GM21717 (cell line): ENCODE results near the gene LAMA2.

ENCODE experiments used
- ATAC-seq: cut with Tn5 transposase; IDR thresholded peaks from one replicate; pipeline ENCODE4 v1.9.1; 2021; ENCODE audit warnings: mild to moderate bottlenecking, moderate library complexity; ENCODE audit not compliant: unreplicated experiment

LAMA2 gene

GRCh38 chr6:129544892-129545612 is 662.1 kb downstream of the LAMA2 start:
- no peak for ATAC-seq

GRCh38 chr6:129546702-129547101 is 663.8 kb downstream of the LAMA2 start:
- ATAC-seq = no peak

- no peak for ATAC-seq
These were observed 668.5 kb downstream of the LAMA2 start for GRCh38 chr6:129551486-129551885.

- ATAC-seq = no peak
These were observed 669.5 kb downstream of the LAMA2 start for GRCh38 chr6:129552413-129552812.

GRCh38 chr6:129555206-129555832 is 672.4 kb downstream of the LAMA2 start:
- no peak for ATAC-seq

- no peak for ATAC-seq
These were observed 675.3 kb downstream of the LAMA2 start for GRCh38 chr6:129558248-129558647.

GRCh38 chr6:129565366-129565765 is 682.4 kb downstream of the LAMA2 start:
- ATAC-seq = no peak

- no peak for ATAC-seq
These were observed 682.9 kb downstream of the LAMA2 start for GRCh38 chr6:129565811-129566210.
